ENCODE data around the gene C2CD4C. TPM values are rescaled to one million over a fixed set of nuclear protein-coding genes. Genes with fewer than 3 reads are reported as not detected.
"Not testable (repeated sequence)": the region's sequence is repeated elsewhere in the genome, so short reads cannot be mapped to it uniquely, and the experiment has no call there.

The C2CD4C gene
- total and polyA plus RNA-seq, 2 donors from 2014 or later: 0.99 to 1.9 TPM

DNA sequence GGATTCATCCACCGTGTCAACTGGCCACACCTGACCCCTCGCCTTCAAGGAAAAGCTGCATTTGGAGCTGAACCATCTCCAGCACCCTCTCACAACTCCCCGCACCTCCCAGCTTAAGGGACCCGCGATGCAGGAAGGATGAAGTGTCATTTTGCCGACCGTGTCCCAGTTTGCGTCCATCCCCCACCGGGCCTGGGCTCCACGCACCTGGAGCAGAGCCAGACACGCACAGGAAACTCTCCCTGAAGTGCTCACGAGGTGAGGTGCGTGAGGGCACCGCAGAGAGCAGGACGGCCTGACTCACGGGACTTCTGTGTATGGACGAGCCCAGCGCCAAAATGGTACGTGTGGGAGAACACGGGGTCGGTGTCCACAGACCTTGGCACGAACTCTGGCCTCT lies 44.7 kb upstream of the C2CD4C start:
- Histone ChIP-seq H3K9ac (ENCODE audit: low read length in 3 of 3) (no peak overlapping the region), H3K4me3 (ENCODE audit: low read length in 3 of 3) (no peak overlapping the region), H3K27ac (ENCODE audit: low read depth in 2 of 2, low read length in 2 of 2) (no peak overlapping the region), H3K9me3 (ENCODE audit: control insufficient read depth in 2 of 3, insufficient read depth in 1 of 3, low read length in 3 of 3) (no peaks in the 10 kb centered on the region), H3K27me3 (ENCODE audit: control insufficient read depth, insufficient read depth, low read length) (no peaks in the 10 kb centered on the region), H3K36me3 (ENCODE audit: control insufficient read depth in 2 of 3, insufficient read depth in 3 of 3, low read length in 3 of 3) (no peaks in the 10 kb centered on the region), H3K4me1 (ENCODE audit: control insufficient read depth in 2 of 3, insufficient read depth in 2 of 3, low read depth in 1 of 3, low read length in 3 of 3) (no peaks in the 10 kb centered on the region)
- DNase-seq: no peak
- no peak for FAIRE-seq
- intact Hi-C loops (cut with DNase I): no loop called here
- TF ChIP-seq CTCF (IDR thresholded peaks at IDR 0.05; ENCODE audit: borderline replicate concordance, extremely low read depth, insufficient read depth): no peak

DNA sequence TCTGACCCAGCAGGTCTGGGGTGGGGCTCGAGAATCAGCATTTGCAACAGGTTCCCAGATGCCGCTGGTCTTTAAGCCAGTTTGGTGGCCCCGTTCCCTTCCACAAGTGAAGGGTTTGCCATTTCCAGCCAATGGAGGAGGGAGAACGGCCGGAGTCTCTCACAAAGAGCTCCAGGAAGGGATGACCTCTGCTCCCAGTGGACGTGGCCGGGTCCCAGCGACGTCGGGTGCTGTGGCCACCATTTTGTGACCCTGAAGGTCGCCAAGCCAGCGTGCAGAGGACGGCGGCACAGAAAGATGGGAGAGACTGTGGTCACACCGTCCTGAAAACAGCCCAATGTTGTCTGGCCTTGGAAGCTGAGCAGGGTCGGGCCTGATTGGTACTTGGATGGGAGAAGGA lies 43.9 kb upstream of the C2CD4C start:
- no peak for FAIRE-seq
- H3K36me3 ChIP-seq (ENCODE audit: control insufficient read depth in 2 of 3, insufficient read depth in 3 of 3, low read length in 3 of 3): no peaks in the 10 kb centered on the region
- H3K27ac ChIP-seq (ENCODE audit: low read depth in 2 of 2, low read length in 2 of 2): no peak overlapping the region
- H3K9ac ChIP-seq (ENCODE audit: low read length in 3 of 3): no peak overlapping the region
- no peak overlapping the region for H3K4me3 ChIP-seq (ENCODE audit: low read length in 3 of 3)
- intact Hi-C loops (cut with DNase I): no loop called here
- H3K27me3 ChIP-seq (ENCODE audit: control insufficient read depth, insufficient read depth, low read length): no peaks in the 10 kb centered on the region
- TF ChIP-seq CTCF (IDR thresholded peaks at IDR 0.05; ENCODE audit: borderline replicate concordance, extremely low read depth, insufficient read depth): no peak
- no peaks in the 10 kb centered on the region for H3K9me3 ChIP-seq (ENCODE audit: control insufficient read depth in 2 of 3, insufficient read depth in 1 of 3, low read length in 3 of 3)
- DNase-seq: no peak
- no peaks in the 10 kb centered on the region for H3K4me1 ChIP-seq (ENCODE audit: control insufficient read depth in 2 of 3, insufficient read depth in 2 of 3, low read depth in 1 of 3, low read length in 3 of 3)

- H3K4me3 ChIP-seq (ENCODE audit: low read length in 3 of 3); FAIRE-seq; H3K27ac ChIP-seq (ENCODE audit: low read depth in 2 of 2, low read length in 2 of 2); H3K9me3 ChIP-seq (ENCODE audit: control insufficient read depth in 2 of 3, insufficient read depth in 1 of 3, low read length in 3 of 3); H3K4me1 ChIP-seq (ENCODE audit: control insufficient read depth in 2 of 3, insufficient read depth in 2 of 3, low read depth in 1 of 3, low read length in 3 of 3); H3K27me3 ChIP-seq (ENCODE audit: control insufficient read depth, insufficient read depth, low read length); H3K9ac ChIP-seq (ENCODE audit: low read length in 3 of 3); H3K36me3 ChIP-seq (ENCODE audit: control insufficient read depth in 2 of 3, insufficient read depth in 3 of 3, low read length in 3 of 3); DNase-seq; intact Hi-C loops (cut with DNase I): not testable (repeated sequence)
Measured at GRCh38 chr19:450912-451481, 42.0 kb upstream of the C2CD4C start.

- Histone ChIP-seq H3K27me3 (ENCODE audit: control insufficient read depth, insufficient read depth, low read length) (no peaks in the 10 kb centered on the region), H3K36me3 (ENCODE audit: control insufficient read depth in 2 of 3, insufficient read depth in 3 of 3, low read length in 3 of 3) (no peaks in the 10 kb centered on the region), H3K4me1 (ENCODE audit: control insufficient read depth in 2 of 3, insufficient read depth in 2 of 3, low read depth in 1 of 3, low read length in 3 of 3) (no peaks in the 10 kb centered on the region), H3K27ac (ENCODE audit: low read depth in 2 of 2, low read length in 2 of 2) (no peak overlapping the region), H3K9ac (ENCODE audit: low read length in 3 of 3) (no peak overlapping the region), H3K9me3 (ENCODE audit: control insufficient read depth in 2 of 3, insufficient read depth in 1 of 3, low read length in 3 of 3) (no peaks in the 10 kb centered on the region), H3K4me3 (ENCODE audit: low read length in 3 of 3) (no peak overlapping the region)
- DNase-seq: no peak
- FAIRE-seq: no peak
- intact Hi-C loops (cut with DNase I): no loop called here
- no peak for TF ChIP-seq CTCF (IDR thresholded peaks at IDR 0.05; ENCODE audit: borderline replicate concordance, extremely low read depth, insufficient read depth)
Measured at GRCh38 chr19:449916-450315, 41.0 kb upstream of the C2CD4C start.

Measured in kidney (tissue), 14 donors.